ENCODE data around the gene ACTN1.

Gene ACTN1

DNA sequence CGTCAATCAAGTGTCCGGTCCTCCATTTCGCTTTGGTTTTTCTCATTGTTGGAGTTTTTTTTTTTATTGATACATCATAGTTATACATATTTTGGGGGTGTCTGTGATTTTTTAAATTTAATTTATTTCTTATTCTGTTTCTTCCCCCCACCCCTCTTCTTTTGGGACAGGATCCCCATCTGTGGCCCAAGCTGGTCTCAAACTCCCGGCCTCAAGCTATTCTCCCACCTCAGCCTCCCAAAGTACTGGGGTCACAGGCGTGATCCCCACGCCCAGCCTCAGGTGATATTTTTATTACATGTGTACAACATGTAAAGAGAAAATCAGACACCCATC lies 134.9 kb downstream of the ACTN1 start:
- TF ChIP-seq, protein P1, sequence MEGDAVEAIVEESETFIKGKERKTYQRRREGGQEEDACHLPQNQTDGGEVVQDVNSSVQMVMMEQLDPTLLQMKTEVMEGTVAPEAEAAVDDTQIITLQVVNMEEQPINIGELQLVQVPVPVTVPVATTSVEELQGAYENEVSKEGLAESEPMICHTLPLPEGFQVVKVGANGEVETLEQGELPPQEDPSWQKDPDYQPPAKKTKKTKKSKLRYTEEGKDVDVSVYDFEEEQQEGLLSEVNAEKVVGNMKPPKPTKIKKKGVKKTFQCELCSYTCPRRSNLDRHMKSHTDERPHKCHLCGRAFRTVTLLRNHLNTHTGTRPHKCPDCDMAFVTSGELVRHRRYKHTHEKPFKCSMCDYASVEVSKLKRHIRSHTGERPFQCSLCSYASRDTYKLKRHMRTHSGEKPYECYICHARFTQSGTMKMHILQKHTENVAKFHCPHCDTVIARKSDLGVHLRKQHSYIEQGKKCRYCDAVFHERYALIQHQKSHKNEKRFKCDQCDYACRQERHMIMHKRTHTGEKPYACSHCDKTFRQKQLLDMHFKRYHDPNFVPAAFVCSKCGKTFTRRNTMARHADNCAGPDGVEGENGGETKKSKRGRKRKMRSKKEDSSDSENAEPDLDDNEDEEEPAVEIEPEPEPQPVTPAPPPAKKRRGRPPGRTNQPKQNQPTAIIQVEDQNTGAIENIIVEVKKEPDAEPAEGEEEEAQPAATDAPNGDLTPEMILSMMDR (IDR thresholded peaks at IDR 0.05; ENCODE audit: low read depth, low read length) = no peak
- DNase-seq (ENCODE audit: extremely low read depth, low read depth) = no peak

DNA sequence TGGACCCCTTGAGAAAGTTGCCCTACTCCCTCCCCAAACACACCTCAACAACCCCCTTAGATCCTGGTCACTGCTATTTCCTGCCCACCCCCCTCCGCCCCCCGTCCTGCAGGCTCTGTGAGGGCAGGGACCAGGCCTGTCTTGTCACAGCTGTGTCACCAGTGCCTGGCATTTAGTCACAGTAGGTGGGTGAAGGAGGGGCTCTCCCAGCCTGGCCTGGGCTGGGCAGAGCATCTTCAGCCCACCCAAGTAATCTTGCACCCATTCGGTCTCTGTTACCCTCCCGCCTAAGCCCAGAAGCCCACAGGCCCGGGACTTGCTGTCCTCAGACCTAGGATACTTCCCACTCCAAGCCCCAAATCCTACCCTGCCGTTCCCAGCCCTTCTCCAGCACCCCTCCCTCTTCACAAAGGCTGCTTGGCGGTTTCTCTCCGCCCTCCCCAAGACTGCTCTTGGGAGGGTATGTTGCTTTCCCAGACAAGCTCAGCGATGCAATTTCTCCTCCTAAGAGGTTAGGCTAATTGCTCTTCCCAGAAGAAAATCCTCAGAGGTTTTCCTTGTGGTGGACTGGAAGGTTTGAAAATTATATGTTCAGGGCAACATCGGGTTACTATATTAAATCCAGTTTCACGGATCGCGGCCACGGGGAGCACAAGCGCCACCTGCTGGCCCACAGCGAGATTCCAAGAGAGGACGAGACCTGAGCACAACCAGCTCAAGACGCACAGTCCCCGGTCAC lies 135.5 kb downstream of the ACTN1 start:
- peak; percentile 36 for DNase-seq (ENCODE audit: extremely low read depth, low read depth)

DNA sequence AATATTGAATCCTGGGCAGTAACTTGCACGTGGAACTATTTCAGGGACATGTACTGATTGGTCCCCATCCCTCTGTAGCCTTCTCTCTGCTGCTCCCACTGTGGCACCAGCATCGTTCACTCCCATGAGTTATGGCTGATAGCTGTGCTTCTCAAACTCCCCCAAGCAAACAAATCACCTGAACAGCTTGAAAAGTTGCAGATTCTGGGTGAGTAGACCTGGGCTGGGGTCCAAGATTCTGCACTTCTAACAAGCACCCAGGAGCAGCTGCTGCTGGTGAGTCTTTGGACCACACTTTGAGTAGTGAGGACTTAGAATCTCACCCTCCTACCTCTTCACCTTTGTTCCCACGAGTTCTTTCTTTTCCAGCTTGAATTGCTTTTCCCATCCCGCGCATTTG lies 136.8 kb downstream of the ACTN1 start:
- no peak for DNase-seq (ENCODE audit: extremely low read depth, low read depth)
- TF ChIP-seq, protein P1 (IDR thresholded peaks at IDR 0.05; ENCODE audit: low read depth, low read length) = no peak

More for the DNA sequence above, 135.5 kb downstream of the ACTN1 start:
- TF ChIP-seq, protein P1 (IDR thresholded peaks at IDR 0.05; ENCODE audit: low read depth, low read length) = peak; percentile 91

DNA sequence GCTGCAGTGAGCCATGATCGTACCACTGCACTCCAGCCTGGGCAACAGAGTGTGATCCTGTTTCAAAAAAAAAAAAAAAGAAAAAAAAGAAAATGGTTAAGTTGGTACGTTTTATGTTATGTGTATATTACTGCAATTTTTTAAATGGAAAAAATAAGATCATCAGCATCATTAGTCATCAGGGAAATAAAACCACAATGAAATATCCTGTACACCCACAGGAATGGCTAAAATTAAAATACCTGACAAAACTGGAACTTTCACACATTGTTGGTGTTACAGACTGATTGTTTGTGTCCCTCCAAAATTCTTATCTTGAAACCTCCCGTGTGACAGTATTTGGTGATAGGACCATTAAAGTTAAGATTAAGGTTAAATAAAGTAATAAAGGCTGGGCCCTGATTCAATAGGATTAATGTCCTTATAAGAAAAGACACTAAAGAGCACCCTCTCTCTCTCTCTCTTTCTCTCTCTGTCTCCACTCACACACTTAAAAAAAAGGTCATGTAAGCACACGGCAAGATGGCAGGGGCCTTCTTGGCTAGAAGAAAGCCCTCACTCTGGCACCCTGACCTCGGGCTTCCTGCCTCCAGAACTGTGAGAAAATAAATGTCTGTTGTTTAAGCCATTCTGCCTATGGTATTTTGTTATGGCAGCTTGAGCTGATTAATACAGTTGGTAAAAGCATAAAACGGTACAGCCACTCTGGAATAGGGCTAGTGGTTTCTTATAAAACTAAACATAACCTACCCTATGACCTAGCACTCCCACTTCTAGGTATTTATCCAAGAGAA lies 137.9 kb downstream of the ACTN1 start:
- TF ChIP-seq, protein P1 (IDR thresholded peaks at IDR 0.05; ENCODE audit: low read depth, low read length) = no peak

DNA sequence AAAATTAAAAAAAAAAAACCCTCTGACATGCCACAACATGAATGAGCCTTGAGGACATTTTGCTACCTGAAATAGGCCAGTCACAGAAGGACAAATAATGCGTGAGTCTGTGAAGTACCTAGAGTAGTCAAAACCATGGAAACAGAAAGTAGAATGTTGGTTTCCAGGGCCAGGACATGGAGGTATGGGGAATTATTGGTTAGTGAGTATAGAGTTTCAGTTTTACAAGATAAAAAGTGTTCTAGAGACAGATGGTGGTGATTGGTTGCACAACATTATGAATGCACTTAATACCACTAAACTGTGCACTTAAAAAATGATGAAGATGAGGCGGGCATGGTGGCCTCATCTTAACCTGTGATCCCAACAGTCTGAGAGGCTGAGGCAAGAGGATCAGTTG lies 138.6 kb downstream of the ACTN1 start:
- TF ChIP-seq, protein P1 (IDR thresholded peaks at IDR 0.05; ENCODE audit: low read depth, low read length) = no peak
- DNase-seq (ENCODE audit: extremely low read depth, low read depth) = no peak

More for the DNA sequence above, 137.9 kb downstream of the ACTN1 start:
- DNase-seq (ENCODE audit: extremely low read depth, low read depth) = no peak

DNA sequence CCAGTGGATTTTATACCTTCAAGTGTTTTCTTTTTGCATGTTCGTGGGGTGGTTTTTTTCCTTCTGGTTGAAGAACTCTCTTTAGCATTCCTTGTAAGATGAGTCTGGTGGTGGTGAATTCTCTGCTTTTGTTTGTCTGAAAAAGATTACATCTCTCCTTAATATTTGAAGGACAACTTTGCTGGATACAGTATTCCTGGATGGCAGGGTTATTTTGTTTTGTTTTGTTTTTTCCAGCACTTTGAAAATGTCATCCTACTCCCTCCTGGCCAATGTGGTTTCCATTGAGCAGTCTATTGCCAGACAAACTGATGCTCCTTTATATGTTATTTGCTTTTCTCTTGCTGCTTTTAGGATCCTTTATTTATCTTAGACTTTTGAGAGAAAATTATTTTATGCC lies 143.0 kb downstream of the ACTN1 start:
- TF ChIP-seq, protein P1 (IDR thresholded peaks at IDR 0.05; ENCODE audit: low read depth, low read length) = no peak
- DNase-seq (ENCODE audit: extremely low read depth, low read depth) = no peak

DNA sequence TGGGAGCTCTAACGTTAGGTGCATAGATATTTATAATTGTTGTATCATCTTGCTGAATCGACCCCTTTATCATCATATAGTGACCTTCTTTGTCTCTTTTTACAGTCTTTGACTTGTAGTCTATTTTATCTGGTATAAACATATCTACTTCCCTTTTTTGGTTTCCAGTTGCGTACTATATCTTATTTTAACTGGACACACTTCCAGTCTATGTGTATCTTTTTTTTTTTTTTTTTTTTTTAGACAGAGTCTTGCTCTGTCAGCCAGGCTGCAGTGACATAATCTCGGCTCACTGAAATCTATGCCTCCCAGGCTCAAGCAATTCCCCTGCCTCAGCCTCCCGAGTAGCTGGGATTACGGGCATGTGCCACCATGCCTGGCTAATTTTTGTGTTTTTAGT lies 144.3 kb downstream of the ACTN1 start:
- TF ChIP-seq, protein P1 (IDR thresholded peaks at IDR 0.05; ENCODE audit: low read depth, low read length) = no peak
- no peak for DNase-seq (ENCODE audit: extremely low read depth, low read depth)

All from AG09319 (cell line).